Neuron (in vitro differentiated cells): ENCODE data around the gene TNFRSF8.

Experiments
- H2AFZ ChIP-seq: one replicate; pipeline ENCODE4 v1.6.1; 2013; ENCODE audit warnings: low read depth, mild to moderate bottlenecking, inconsistent platforms, low read length, moderate library complexity
- H3K27me3 ChIP-seq: one replicate; pipeline ENCODE4 v1.6.1; 2013; ENCODE audit warnings: low read length; ENCODE audit not compliant: insufficient read depth
- H3K36me3 ChIP-seq: one replicate; pipeline ENCODE4 v1.6.1; 2013; ENCODE audit warnings: low read length; ENCODE audit not compliant: insufficient read depth
- H3K4me1 ChIP-seq: one replicate; pipeline ENCODE4 v1.6.1; 2013; ENCODE audit warnings: low read length; ENCODE audit not compliant: insufficient read depth
- H3K4me3 ChIP-seq: 2 replicates; pipeline ENCODE4 v1.5.1; 2013; ENCODE audit warnings: mild to moderate bottlenecking, low read length, moderate library complexity
- H3K9me3 ChIP-seq: one replicate; pipeline ENCODE4 v1.6.1; 2013; ENCODE audit warnings: low read length

TNFRSF8 gene

DNA sequence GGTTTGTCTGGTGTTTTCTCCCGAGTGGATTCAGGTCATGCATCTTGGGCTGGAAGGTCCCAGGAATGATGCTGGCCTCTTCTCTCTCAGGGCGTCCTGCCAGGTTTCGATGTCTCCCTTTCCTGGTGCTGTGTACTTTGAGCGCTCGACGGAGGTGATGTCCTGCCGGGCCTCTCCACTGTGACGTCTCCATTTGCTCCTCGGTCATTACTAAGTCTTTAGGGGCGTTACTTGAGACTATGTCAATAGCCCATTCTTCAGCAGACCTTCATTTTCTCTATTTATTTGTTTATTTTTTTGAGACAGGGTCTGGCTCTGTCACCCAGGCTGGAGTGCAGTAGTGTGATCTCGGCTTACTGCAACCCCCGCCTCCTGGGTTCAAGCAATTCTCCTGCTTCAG, 66.5 kb downstream of the TNFRSF8 start:
- Histone ChIP-seq H3K27me3 (no peaks in the 10 kb centered on the region), H2AFZ (no peak overlapping the region), H3K4me3 (no peak overlapping the region), H3K9me3 (no peaks in the 10 kb centered on the region), H3K4me1 (peaks cover 7% of the 10 kb centered on the region), H3K36me3 (no peaks in the 10 kb centered on the region)

DNA sequence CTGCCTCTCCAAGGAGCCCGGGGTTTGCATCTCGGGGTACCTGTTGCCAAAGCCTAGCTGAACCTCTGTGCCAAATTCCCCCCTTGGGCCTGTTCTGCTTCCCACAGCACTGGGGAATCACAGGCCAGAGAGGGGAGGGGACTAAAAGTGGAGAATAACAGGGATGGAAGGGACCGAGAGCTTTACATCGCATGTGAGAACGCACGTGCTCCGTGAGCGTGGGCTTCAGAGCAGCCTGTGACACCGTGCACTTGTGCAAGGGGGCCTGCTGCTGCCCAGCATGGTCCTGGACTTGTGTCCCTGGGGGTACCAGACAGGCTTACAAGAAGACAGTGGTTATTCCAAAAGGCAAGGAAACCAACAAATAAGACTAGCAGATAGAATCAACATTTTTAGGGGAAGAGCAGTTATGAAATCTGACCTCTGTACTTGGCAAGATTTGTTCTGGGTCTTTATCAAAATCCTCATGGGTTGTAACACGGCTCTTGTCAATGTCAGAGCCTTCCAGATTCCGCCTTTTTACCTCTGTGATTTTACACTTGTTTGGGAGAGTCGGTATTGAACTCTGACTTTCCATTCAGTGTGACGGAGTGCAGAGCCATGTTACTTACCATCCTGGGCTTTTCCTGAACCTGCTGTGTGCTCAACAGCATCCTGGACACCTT, 67.5 kb downstream of the TNFRSF8 start:
- H3K4me1 ChIP-seq, result no peaks in the 10 kb centered on the region
- H3K4me3 ChIP-seq, result no peak overlapping the region
- H3K9me3 ChIP-seq, result no peaks in the 10 kb centered on the region
- no peak overlapping the region for H2AFZ ChIP-seq
- no peaks in the 10 kb centered on the region for H3K27me3 ChIP-seq
- no peaks in the 10 kb centered on the region for H3K36me3 ChIP-seq

DNA sequence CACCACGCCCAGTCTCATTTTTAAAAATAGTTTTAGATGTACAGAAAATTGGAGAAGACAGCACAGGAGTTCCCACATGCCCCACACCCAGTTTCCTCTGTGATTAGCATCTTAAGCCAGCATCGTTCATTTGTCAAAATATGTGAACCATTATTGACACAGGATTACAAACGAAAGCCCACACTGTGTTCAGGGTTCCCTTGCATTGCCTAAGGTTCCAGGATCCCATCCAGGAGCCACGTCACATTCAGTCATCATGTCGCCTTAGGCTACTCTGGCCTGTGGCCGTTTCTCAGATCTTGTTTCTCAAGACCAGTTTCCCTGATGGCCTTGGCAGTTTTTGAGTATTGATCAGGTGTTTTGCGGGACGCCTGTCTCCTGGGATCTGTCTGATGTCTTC, 69.0 kb downstream of the TNFRSF8 start:
- H3K36me3 ChIP-seq, result no peaks in the 10 kb centered on the region
- H3K4me3 ChIP-seq, result no peak overlapping the region
- no peaks in the 10 kb centered on the region for H3K4me1 ChIP-seq
- no peaks in the 10 kb centered on the region for H3K9me3 ChIP-seq
- H3K27me3 ChIP-seq, result no peaks in the 10 kb centered on the region
- no peak overlapping the region for H2AFZ ChIP-seq

DNA sequence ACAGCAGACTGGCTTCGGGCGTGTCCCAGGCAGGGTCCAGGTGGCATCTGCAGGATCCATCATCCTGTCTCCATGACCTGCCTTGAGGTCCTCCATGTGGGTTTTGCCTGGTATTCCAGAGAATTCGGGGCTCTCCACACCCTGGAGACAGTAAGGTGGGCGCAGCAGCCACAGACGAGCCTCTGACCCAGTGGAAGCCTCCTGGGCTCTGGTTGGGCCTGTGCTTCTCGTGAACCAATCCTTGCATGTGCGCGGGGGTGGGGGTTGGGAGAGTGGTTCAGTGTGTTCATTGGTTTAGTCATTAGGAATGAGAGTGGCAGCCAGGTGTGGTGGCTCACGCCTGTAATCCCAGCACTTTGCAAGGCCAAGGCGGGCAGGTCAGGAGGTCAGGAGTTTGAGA, 71.6 kb downstream of the TNFRSF8 start:
- no peaks in the 10 kb centered on the region for H3K4me1 ChIP-seq
- no peak overlapping the region for H3K4me3 ChIP-seq
- H3K36me3 ChIP-seq, result no peaks in the 10 kb centered on the region
- H2AFZ ChIP-seq, result no peak overlapping the region
- no peaks in the 10 kb centered on the region for H3K9me3 ChIP-seq
- H3K27me3 ChIP-seq, result no peaks in the 10 kb centered on the region

DNA sequence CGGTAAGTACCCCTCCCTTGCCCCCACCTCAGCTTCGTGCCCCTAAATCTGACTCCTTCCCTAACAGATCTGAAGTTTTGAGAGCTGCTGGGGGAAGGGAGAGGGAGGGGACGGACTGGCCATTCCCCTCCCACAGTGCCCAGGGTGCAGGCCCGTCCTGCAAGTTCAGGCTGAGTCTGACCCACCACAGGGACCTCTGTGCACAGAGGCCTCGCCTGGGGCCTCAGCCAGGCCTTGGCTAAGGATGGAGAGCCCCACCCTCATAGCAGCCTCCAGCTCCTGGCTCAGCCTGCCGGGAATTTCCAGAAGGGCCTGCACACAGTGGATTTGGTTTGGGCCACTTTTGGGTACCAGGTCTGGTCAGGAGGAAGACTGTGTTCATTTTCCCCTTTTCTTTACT, 72.5 kb downstream of the TNFRSF8 start:
- Histone ChIP-seq H3K9me3 (no peaks in the 10 kb centered on the region), H3K36me3 (no peaks in the 10 kb centered on the region), H3K4me3 (no peak overlapping the region), H3K27me3 (no peaks in the 10 kb centered on the region), H2AFZ (no peak overlapping the region), H3K4me1 (no peaks in the 10 kb centered on the region)

DNA sequence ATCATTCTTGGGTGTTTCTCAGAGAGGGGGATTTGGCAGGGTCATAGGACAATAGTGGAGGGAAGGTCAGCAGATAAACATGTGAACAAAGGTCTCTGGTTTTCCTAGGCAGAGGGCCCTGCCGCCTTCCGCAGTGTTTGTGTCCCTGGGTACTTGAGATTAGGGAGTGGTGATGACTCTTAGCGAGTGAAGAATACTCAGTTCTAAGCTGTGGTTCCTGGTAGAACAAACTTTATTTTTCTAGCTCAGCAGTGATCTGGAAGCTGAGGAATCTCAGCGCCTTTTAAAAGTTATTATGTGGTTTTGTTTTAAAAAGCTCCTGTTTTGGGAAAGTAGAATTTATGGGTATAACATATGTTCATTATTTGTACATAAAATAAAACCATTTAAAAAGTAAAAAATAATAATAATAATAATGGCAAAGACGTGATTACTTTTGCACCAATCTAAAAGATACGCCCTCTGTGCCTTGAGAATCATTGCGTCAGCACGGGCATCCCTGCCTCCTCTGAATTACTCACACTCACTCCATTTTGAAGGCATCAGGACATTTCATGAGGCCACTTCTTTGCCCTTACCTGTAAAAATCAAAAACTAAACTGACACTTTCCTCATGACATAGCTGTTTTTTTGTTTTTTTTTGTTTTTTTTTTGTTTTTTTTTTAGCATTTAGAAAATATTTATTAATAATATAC, 74.0 kb downstream of the TNFRSF8 start:
- H3K36me3 ChIP-seq, result no peaks in the 10 kb centered on the region
- no peaks in the 10 kb centered on the region for H3K9me3 ChIP-seq
- H3K4me3 ChIP-seq, result no peak overlapping the region
- no peak overlapping the region for H2AFZ ChIP-seq
- H3K27me3 ChIP-seq, result no peaks in the 10 kb centered on the region
- no peaks in the 10 kb centered on the region for H3K4me1 ChIP-seq

DNA sequence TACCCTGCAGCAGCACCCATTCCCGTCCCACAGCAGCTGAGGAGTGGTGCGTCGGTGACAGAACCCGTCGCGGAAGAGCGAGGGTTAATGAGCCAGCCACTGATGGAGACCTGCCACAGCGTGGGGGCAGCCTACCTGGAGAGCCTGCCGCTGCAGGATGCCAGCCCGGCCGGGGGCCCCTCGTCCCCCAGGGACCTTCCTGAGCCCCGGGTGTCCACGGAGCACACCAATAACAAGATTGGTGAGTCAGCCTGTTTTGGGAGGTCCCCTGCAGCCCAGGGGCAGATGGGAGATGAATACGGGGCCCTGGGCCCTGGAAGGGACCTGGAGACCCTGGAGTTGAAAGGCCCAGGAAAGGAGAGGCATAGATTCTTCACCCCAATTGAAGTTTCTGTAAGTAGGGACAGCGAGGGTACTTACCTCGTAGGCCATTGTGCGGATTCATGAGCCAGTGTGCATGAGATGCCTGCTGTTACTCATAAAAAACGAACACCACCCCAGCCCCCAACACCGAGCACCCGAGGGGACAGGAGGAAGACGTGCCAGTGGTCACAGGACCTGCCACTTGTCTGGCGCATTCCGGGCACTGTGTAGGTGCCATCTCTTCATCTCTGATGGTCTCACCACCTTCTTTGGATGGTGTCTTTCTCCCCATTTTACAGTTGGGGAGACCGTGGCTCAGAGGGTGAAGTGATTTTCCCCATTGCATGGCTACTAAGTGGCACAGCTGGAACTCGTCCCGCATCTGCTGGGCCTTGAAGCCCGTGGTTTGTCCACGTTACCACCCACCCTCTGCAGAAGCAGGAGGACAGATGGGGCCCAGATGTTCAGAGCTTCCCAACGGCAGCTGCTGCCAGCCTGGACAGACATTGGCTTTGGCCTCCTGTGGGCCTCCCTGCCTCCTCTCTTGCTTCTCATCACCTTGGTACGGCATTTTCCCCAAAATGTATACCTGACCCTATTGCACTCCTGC, 75.4 kb downstream of the TNFRSF8 start:
- Histone ChIP-seq H3K4me1 (peaks cover 3% of the 10 kb centered on the region), H3K9me3 (no peaks in the 10 kb centered on the region)

DNA sequence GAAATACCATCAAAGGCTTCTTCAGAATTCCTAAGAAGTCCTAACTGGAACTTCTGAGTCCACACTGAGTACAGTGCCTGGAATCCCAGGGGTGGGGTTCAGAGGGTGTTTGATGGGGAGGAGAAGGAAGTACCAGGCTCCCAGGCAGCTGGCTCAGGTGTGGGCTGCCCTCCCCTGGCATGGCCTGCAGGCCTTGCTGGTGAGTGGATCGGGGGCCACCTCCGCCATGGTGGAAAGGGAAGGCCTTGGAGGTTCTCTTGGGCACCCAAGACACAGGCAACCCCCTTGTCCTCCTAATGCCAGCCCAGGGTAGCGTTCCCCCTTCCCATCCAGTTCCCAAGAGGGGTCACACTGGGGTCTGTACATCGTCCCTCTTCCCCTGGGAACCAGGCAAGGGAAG, 76.9 kb downstream of the TNFRSF8 start:
- Histone ChIP-seq H3K9me3 (no peaks in the 10 kb centered on the region), H3K4me1 (peaks cover 3% of the 10 kb centered on the region), H3K27me3 (peaks cover 6% of the 10 kb centered on the region), H2AFZ (no peak overlapping the region), H3K4me3 (no peak overlapping the region), H3K36me3 (no peaks in the 10 kb centered on the region)

More for the DNA sequence above, 75.4 kb downstream of the TNFRSF8 start:
- no peaks in the 10 kb centered on the region for H3K36me3 ChIP-seq
- no peak overlapping the region for H3K4me3 ChIP-seq
- no peak overlapping the region for H2AFZ ChIP-seq
- peaks cover 6% of the 10 kb centered on the region for H3K27me3 ChIP-seq

DNA sequence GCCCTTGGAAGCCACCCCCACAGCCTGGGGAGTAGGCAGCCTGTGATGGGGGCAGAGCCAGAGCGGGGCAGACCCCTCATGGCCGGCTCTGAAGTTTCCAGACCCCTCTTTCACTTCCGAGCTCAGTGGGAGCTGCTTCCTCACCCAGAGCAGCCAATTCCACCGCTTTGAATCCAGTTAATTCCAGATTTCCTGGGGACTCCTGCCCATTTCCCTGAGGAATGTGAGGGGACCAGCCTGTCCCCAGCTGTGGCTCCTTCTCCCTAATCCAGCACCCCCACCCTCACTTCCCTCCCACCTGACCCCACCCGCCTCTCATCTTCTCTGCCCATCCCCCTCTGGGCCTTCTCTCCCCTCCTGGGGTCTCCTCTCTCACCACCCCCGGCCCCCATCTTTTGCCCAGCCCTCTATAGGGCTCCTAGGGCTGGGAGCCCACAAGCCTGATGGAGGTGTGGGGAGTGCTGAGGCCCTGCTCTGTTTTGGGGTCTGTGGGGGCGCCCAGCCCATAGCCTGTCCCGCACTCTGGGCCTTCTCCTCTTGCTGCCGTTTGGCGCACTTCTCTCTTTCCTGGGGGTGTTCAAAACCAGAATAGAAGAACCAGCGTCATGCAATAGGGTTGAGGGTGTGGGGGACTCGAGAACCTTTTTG, 77.5 kb downstream of the TNFRSF8 start:
- Histone ChIP-seq H3K9me3 (no peaks in the 10 kb centered on the region), H3K4me1 (peaks cover 3% of the 10 kb centered on the region), H2AFZ (no peak overlapping the region), H3K36me3 (no peaks in the 10 kb centered on the region), H3K27me3 (peaks cover 6% of the 10 kb centered on the region), H3K4me3 (no peak overlapping the region)

DNA sequence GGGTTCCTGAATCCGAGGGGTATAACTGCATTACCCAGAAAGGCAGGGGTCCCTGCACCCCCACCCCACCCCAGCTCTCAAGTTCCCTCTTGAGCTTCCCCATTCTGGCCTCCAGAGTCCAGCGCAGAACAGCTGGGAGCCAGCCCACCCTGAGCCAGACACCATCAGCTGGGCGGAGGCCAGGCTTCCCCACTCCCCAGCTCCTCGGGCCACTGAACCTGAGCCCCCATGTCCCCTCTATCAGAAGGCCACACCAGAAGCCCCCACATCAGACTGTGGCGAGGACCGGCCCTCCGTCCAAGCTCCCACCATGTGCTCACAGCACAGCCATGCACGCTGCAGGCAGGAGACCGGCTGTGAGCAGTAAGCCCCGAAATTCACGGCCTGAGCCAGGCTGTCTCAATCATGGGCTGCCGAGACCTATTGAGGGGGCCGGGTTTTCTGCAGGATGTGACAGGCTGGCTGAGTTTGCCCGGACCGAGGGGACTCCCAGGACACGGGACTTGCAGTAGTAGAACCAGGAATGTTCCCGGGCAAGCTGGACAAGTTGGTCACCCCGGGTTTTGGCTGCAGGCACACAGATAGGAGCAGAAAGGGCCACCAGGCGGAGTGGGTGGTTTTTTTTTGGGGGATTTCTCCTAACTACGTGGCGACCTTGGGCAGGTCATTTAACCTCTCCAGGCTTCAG, 78.2 kb downstream of the TNFRSF8 start:
- Histone ChIP-seq H3K9me3 (no peaks in the 10 kb centered on the region), H2AFZ (no peak overlapping the region), H3K4me3 (no peak overlapping the region), H3K36me3 (no peaks in the 10 kb centered on the region), H3K27me3 (peaks cover 6% of the 10 kb centered on the region), H3K4me1 (peaks cover 3% of the 10 kb centered on the region)

DNA sequence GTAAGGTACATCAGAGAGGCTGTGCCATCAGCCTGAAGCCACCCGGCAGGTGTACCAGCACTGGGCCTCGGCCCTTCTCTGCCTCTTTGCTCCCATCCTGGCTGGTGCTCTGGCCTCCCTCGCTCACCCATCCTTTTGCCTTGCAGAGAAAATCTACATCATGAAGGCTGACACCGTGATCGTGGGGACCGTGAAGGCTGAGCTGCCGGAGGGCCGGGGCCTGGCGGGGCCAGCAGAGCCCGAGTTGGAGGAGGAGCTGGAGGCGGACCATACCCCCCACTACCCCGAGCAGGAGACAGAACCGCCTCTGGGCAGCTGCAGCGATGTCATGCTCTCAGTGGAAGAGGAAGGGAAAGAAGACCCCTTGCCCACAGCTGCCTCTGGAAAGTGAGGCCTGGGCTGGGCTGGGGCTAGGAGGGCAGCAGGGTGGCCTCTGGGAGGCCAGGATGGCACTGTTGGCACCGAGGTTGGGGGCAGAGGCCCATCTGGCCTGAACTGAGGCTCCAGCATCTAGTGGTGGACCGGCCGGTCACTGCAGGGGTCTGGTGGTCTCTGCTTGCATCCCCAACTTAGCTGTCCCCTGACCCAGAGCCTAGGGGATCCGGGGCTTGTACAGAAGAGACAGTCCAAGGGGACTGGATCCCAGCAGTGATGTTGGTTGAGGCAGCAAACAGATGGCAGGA, 79.2 kb downstream of the TNFRSF8 start:
- Histone ChIP-seq H3K27me3 (peaks cover 6% of the 10 kb centered on the region), H3K36me3 (no peaks in the 10 kb centered on the region), H3K9me3 (no peaks in the 10 kb centered on the region), H3K4me1 (peaks cover 10% of the 10 kb centered on the region), H3K4me3 (no peak overlapping the region), H2AFZ (no peak overlapping the region)
